Duodenal mucosa (tissue), 2 donors: Measurements from ENCODE around the gene MAFB.

ENCODE experiments used
- H3K27ac ChIP-seq: one replicate; pipeline ENCODE4 v1.7.0; 2013; ENCODE audit warnings: low read depth, low read length
- H3K27me3 ChIP-seq, 2 donors: one replicate each; pipeline ENCODE4 v1.7.0; 2013; ENCODE audit warnings: low read length in 2 of 2, control low read depth in 1 of 2; ENCODE audit not compliant: insufficient read depth in 2 of 2, control insufficient read depth in 1 of 2
- H3K36me3 ChIP-seq, 2 donors: one replicate each; pipeline ENCODE4 v1.7.0; 2013; ENCODE audit warnings: low read length in 2 of 2, control low read depth in 1 of 2; ENCODE audit not compliant: insufficient read depth in 2 of 2, control insufficient read depth in 1 of 2
- H3K4me1 ChIP-seq, 2 donors: one replicate each; pipeline ENCODE4 v1.7.0; 2013; ENCODE audit warnings: low read length in 2 of 2, control low read depth in 1 of 2; ENCODE audit not compliant: insufficient read depth in 2 of 2, control insufficient read depth in 1 of 2
- H3K4me3 ChIP-seq, 2 donors: one replicate each; pipeline ENCODE4 v1.7.0; 2013; ENCODE audit warnings: low read length in 2 of 2, low read depth in 1 of 2
- H3K9ac ChIP-seq, 2 donors: one replicate each; pipeline ENCODE4 v1.7.0; 2013; ENCODE audit warnings: low read length in 2 of 2, low read depth in 1 of 2
- H3K9me3 ChIP-seq, 2 donors: one replicate each; pipeline ENCODE4 v1.7.0; 2013; ENCODE audit warnings: low read length in 2 of 2, control low read depth in 1 of 2; ENCODE audit not compliant: control insufficient read depth in 1 of 2

The MAFB gene

DNA sequence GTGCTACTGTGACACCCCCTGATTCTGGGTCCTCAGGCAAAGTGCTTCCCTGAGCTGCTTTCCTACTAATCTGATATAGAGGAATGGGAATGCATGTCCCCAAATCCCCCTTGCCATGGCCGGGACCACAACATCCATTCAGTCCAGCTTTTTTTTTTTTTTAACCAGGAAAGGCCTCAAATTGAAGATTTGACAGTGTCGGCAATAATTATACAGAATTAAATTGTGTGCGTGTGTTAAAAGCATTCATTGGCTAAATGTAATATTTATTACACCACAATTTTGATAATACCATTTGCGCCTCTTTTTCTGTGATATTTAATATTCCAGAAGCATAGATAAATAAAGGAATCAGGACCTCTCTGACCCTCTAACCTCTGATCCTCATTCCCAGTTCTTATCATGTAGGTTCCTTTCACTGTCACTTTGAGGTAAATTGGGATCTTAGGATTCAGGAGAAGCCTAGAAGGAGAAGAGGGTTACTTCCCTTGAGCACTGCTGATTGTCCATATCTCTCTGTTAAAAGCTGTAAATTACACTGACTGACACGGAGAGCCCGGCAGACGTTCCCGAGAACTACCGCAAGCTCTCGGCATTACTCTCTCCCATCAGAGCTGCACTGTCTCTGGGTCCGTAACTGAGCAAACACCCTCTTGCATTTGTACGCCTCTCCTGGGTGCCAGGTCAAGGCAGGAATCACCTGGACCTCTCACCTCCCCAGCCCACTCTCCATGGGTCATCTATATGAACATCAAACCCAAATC lies 29.4 kb upstream of the MAFB start:
- Histone ChIP-seq H3K9ac (no peak overlapping the region), H3K9me3 (no peaks in the 10 kb centered on the region), H3K27me3 (no peaks in the 10 kb centered on the region), H3K36me3 (no peaks in the 10 kb centered on the region), H3K4me3 (no peak overlapping the region), H3K4me1 (no peaks in the 10 kb centered on the region), H3K27ac (no peak overlapping the region)

GRCh38 chr20:40717343-40717865 lies 28.4 kb upstream of the MAFB start:
- Histone ChIP-seq H3K27me3 (no peaks in the 10 kb centered on the region), H3K4me1 (no peaks in the 10 kb centered on the region), H3K27ac (no peak overlapping the region), H3K4me3 (no peak overlapping the region), H3K9me3 (no peaks in the 10 kb centered on the region), H3K9ac (no peak overlapping the region), H3K36me3 (no peaks in the 10 kb centered on the region)

DNA sequence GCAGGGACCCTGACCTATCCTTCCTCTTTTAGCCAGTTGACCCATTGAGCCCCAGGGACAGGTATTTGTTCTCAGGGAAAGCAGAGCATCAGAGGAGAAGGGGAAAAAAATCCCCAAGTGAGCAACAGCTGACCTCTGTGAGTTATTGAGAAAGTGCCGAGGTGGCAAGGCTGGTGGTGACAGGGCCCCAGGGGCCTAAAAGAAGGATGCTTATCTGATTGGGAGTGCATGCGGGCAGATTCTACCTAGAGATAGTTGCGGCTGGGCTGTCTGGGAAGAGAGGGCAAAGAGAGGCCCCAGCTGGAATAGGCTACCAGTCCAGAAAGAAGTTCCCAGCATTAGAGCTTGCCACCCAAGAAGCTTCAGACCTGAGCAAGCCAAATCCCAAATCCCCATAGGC lies 26.5 kb upstream of the MAFB start:
- Histone ChIP-seq H3K4me1 (no peaks in the 10 kb centered on the region), H3K36me3 (no peaks in the 10 kb centered on the region), H3K4me3 (no peak overlapping the region), H3K9ac (no peak overlapping the region), H3K27ac (no peak overlapping the region), H3K27me3 (no peaks in the 10 kb centered on the region), H3K9me3 (no peaks in the 10 kb centered on the region)

GRCh38 chr20:40714916-40715315 lies 25.9 kb upstream of the MAFB start:
- Histone ChIP-seq H3K9ac (no peak overlapping the region), H3K4me3 (no peak overlapping the region), H3K9me3 (no peaks in the 10 kb centered on the region), H3K36me3 (no peaks in the 10 kb centered on the region), H3K4me1 (no peaks in the 10 kb centered on the region), H3K27me3 (no peaks in the 10 kb centered on the region), H3K27ac (no peak overlapping the region)

DNA sequence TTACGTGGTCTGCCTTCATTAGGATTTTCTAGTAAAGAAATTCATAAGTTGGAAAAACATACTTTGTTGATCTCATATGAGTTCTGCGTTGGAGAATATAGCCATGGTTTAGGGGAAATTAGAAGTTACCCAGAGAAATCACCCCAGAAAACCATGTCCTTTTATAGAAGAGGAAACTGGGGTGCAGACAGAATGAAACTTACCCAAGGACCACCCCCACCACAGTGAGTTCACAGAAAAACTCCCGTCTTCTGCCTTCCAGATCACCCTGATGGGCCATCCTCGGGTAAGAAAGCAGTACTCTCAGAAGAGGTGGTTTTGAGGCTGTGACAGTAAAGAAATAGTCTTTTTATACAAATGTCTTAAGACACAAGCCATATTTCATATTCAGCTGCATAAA lies 25.1 kb upstream of the MAFB start:
- H3K4me3 ChIP-seq, result no peak overlapping the region
- no peaks in the 10 kb centered on the region for H3K9me3 ChIP-seq
- H3K27ac ChIP-seq, result no peak overlapping the region
- H3K9ac ChIP-seq, result no peak overlapping the region
- no peaks in the 10 kb centered on the region for H3K4me1 ChIP-seq
- H3K27me3 ChIP-seq, result no peaks in the 10 kb centered on the region
- H3K36me3 ChIP-seq, result no peaks in the 10 kb centered on the region

GRCh38 chr20:40713508-40713907 lies 24.5 kb upstream of the MAFB start:
- no peaks in the 10 kb centered on the region for H3K36me3 ChIP-seq
- H3K4me1 ChIP-seq, result no peaks in the 10 kb centered on the region
- no peaks in the 10 kb centered on the region for H3K9me3 ChIP-seq
- H3K4me3 ChIP-seq, result no peak overlapping the region
- no peak overlapping the region for H3K27ac ChIP-seq
- H3K27me3 ChIP-seq, result no peaks in the 10 kb centered on the region
- no peak overlapping the region for H3K9ac ChIP-seq

- H3K9me3 ChIP-seq, result no peaks in the 10 kb centered on the region
- no peaks in the 10 kb centered on the region for H3K36me3 ChIP-seq
- H3K27me3 ChIP-seq, result no peaks in the 10 kb centered on the region
- no peak overlapping the region for H3K9ac ChIP-seq
- no peaks in the 10 kb centered on the region for H3K4me1 ChIP-seq
- H3K4me3 ChIP-seq, result no peak overlapping the region
- H3K27ac ChIP-seq, result no peak overlapping the region
Observed at GRCh38 chr20:40711079-40711478, 22.0 kb upstream of the MAFB start.

GRCh38 chr20:40710603-40711002 lies 21.6 kb upstream of the MAFB start:
- no peak overlapping the region for H3K27ac ChIP-seq
- no peaks in the 10 kb centered on the region for H3K36me3 ChIP-seq

GRCh38 chr20:40706977-40707582 lies 18.0 kb upstream of the MAFB start:
- H3K27ac ChIP-seq, result no peak overlapping the region
- H3K36me3 ChIP-seq, result no peaks in the 10 kb centered on the region
- H3K4me3 ChIP-seq, result no peak overlapping the region
- H3K9ac ChIP-seq, result no peak overlapping the region
- no peaks in the 10 kb centered on the region for H3K4me1 ChIP-seq
- H3K27me3 ChIP-seq, result peaks cover 0 to 4% of the 10 kb centered on the region in 2 donors
- H3K9me3 ChIP-seq, result no peaks in the 10 kb centered on the region

More at GRCh38 chr20:40710603-40711002, 21.6 kb upstream of the MAFB start:
- H3K9me3 ChIP-seq, result no peaks in the 10 kb centered on the region
- H3K27me3 ChIP-seq, result no peaks in the 10 kb centered on the region
- H3K9ac ChIP-seq, result no peak overlapping the region
- no peak overlapping the region for H3K4me3 ChIP-seq
- H3K4me1 ChIP-seq, result no peaks in the 10 kb centered on the region

- Histone ChIP-seq H3K9ac (no peak overlapping the region), H3K27ac (no peak overlapping the region), H3K4me3 (no peak overlapping the region), H3K36me3 (no peaks in the 10 kb centered on the region), H3K27me3 (peaks cover 0 to 4% of the 10 kb centered on the region in 2 donors), H3K9me3 (no peaks in the 10 kb centered on the region), H3K4me1 (no peaks in the 10 kb centered on the region)
Observed at GRCh38 chr20:40705413-40705812, 16.4 kb upstream of the MAFB start.
